Neural cell (in vitro differentiated cells): Measurements from ENCODE around the gene AP1S1. TPM values are rescaled to one million over a fixed set of nuclear protein-coding genes. Genes with fewer than 3 reads are reported as not detected.

Experiments used
- H2AFZ ChIP-seq: fragments of 200-600, 300-800 bp; sonication (generic), shearing (Covaris generic); 2 replicates; pipeline ENCODE4 v1.6.0; 2014; ENCODE audit warnings: low read depth, mild to moderate bottlenecking, antibody characterized with exemption, low read length, moderate library complexity
- H3F3A ChIP-seq: fragments of 200-600 bp; shearing (Covaris generic); 2 replicates; pipeline ENCODE4 v1.6.1; 2016; ENCODE audit warnings: mild to moderate bottlenecking, moderate library complexity, mixed read lengths, antibody characterized with exemption, low read length; ENCODE audit not compliant: insufficient read depth, poor library complexity, severe bottlenecking
- H3K27ac ChIP-seq: fragments of 200-600, 300-800 bp; sonication (generic), shearing (Covaris generic); 2 replicates; pipeline ENCODE4 v1.5.1; 2014; ENCODE audit warnings: mild to moderate bottlenecking, low read length, moderate library complexity
- H3K27me3 ChIP-seq: fragments of 300-800, 200-600 bp; sonication (generic), shearing (Covaris generic); 2 replicates; pipeline ENCODE4 v1.6.0; 2014; ENCODE audit warnings: mild to moderate bottlenecking, low read depth, low read length, moderate library complexity; ENCODE audit not compliant: insufficient read depth
- H3K36me3 ChIP-seq: fragments of 300-800, 200-600 bp; sonication (generic), shearing (Covaris generic); 2 replicates; pipeline ENCODE4 v1.5.1; 2014; ENCODE audit warnings: mild to moderate bottlenecking, antibody characterized with exemption, low read length, moderate library complexity; ENCODE audit not compliant: insufficient read depth
- H3K4me2 ChIP-seq: fragments of 300-800, 200-600 bp; sonication (generic), shearing (Covaris generic); 2 replicates; pipeline ENCODE4 v1.6.0; 2014; ENCODE audit warnings: mild to moderate bottlenecking, low read length
- H3K4me3 ChIP-seq: fragments of 300-800, 200-600 bp; sonication (generic), shearing (Covaris generic); 2 replicates; pipeline ENCODE4 v1.5.1; 2014; ENCODE audit warnings: mild to moderate bottlenecking, low read length, moderate library complexity
- H3K79me2 ChIP-seq: fragments of 200-600 bp; shearing (Covaris generic); replicated peaks from 2 replicates; pipeline ENCODE4 v1.6.0; 2014; ENCODE audit warnings: mild to moderate bottlenecking, low read length, moderate library complexity; ENCODE audit not compliant: insufficient read depth
- H3K9ac ChIP-seq: fragments of 300-800, 200-600 bp; sonication (generic), shearing (Covaris generic); 2 replicates; pipeline ENCODE4 v1.6.1; 2016; ENCODE audit warnings: mild to moderate bottlenecking, low read length, mixed read lengths
- H3K9me2 ChIP-seq: fragments of 200-600 bp; shearing (Covaris generic); 2 replicates; pipeline ENCODE4 v1.6.1; 2016; ENCODE audit warnings: mild to moderate bottlenecking, low read length, mixed read lengths; ENCODE audit not compliant: insufficient read depth
- H3K9me3 ChIP-seq: fragments of 200-600, 300-800 bp; sonication (generic), shearing (Covaris generic); 2 replicates; pipeline ENCODE4 v1.6.1; 2016; ENCODE audit warnings: mild to moderate bottlenecking, mixed run types, low read length, moderate library complexity, mixed read lengths
- H4K20me1 ChIP-seq: fragments of 200-600 bp; shearing (Covaris generic); 2 replicates; pipeline ENCODE4 v1.6.1; 2016; ENCODE audit warnings: mild to moderate bottlenecking, mixed run types; ENCODE audit not compliant: insufficient read depth
- EP300 ChIP-seq: fragments of 450-650 bp; conservative IDR thresholded peaks from 2 replicates; pipeline ENCODE4 v1.6.1; 2014; ENCODE audit warnings: antibody characterized with exemption, mild to moderate bottlenecking, moderate library complexity; ENCODE audit not compliant: poor library complexity, severe bottlenecking
- EZH2 ChIP-seq: fragments of 200-600, 300-800 bp; shearing (Covaris generic), sonication (generic); IDR thresholded peaks from 2 replicates; pipeline ENCODE4 v1.6.1; 2014; ENCODE audit warnings: antibody characterized with exemption, low read length, borderline replicate concordance, mild to moderate bottlenecking; ENCODE audit not compliant: insufficient read depth, poor library complexity, severe bottlenecking
- MXI1 ChIP-seq: fragments of 450-650 bp; conservative IDR thresholded peaks from 2 replicates; pipeline ENCODE4 v1.6.1; 2014; ENCODE audit warnings: antibody characterized with exemption, mild to moderate bottlenecking; ENCODE audit not compliant: poor library complexity, severe bottlenecking
- POLR2AphosphoS5 ChIP-seq: IDR thresholded peaks from 2 replicates; pipeline ENCODE4 v1.6.1; 2012
- RAD21 ChIP-seq: fragments of 450-650 bp; conservative IDR thresholded peaks from 2 replicates; pipeline ENCODE4 v1.6.1; 2014; ENCODE audit warnings: antibody characterized with exemption, mild to moderate bottlenecking, moderate library complexity
- SMC3 ChIP-seq: fragments of 450-650 bp; conservative IDR thresholded peaks from 2 replicates; pipeline ENCODE4 v1.6.1; 2014; ENCODE audit warnings: antibody characterized with exemption, mild to moderate bottlenecking, moderate library complexity; ENCODE audit not compliant: poor library complexity
- TAF1 ChIP-seq: IDR thresholded peaks from 2 replicates; pipeline ENCODE4 v1.6.1; 2012; ENCODE audit warnings: low read depth
- polyA plus RNA-seq: library from polyadenylated mRNA; depleted of rRNA; stranded (reverse); fragments of >200 nt; gene quantifications from 2 replicates; pipeline ENCODE4 v1.2.3, GENCODE V29; 2014
- TF ChIP-seq, protein P1 (sequence below): fragments of 450-650 bp; IDR thresholded peaks from 2 replicates; pipeline ENCODE4 v1.5.1; 2014; ENCODE audit warnings: antibody characterized with exemption, mild to moderate bottlenecking, moderate library complexity; ENCODE audit not compliant: poor library complexity, severe bottlenecking
- TF ChIP-seq, protein P2 (sequence below): IDR thresholded peaks from 2 replicates; pipeline ENCODE4 v1.6.1; 2012; ENCODE audit warnings: borderline replicate concordance

AP1S1 gene
- polyA plus RNA-seq, 1 donor from 2014 or later, result 344 TPM

DNA sequence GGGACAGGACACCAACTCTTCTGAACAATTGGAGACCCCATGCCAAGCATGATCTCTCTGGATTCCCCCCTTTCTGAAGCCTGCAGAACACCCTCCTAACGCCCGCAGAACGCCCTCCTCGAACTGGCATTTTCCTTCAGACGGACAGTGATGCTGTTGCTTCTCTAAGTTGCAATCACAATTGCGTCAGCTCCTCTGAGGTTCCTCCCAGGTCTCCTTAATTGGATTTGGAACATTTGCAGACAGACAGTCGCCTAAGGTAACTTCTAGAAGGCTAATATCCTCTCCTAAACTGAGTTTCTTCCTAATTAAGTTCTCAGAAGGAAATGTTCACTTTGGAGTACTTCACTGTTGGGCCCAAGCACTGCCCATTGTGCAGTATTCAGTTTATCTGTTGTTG lies 47.9 kb upstream of the AP1S1 start:
- H4K20me1 ChIP-seq, result no peaks in the 10 kb centered on the region
- no peak overlapping the region for H3K9ac ChIP-seq
- no peaks in the 10 kb centered on the region for H3K79me2 ChIP-seq
- no peaks in the 10 kb centered on the region for H3K9me3 ChIP-seq
- no peak overlapping the region for H3K27ac ChIP-seq
- H3K4me2 ChIP-seq, result no peak overlapping the region
- no peaks in the 10 kb centered on the region for H3K9me2 ChIP-seq
- no peak overlapping the region for H3K4me3 ChIP-seq
- no peaks in the 10 kb centered on the region for H3K36me3 ChIP-seq
- TF ChIP-seq RAD21, result no peak
- TF ChIP-seq EZH2, result no peak
- TF ChIP-seq, protein P1, sequence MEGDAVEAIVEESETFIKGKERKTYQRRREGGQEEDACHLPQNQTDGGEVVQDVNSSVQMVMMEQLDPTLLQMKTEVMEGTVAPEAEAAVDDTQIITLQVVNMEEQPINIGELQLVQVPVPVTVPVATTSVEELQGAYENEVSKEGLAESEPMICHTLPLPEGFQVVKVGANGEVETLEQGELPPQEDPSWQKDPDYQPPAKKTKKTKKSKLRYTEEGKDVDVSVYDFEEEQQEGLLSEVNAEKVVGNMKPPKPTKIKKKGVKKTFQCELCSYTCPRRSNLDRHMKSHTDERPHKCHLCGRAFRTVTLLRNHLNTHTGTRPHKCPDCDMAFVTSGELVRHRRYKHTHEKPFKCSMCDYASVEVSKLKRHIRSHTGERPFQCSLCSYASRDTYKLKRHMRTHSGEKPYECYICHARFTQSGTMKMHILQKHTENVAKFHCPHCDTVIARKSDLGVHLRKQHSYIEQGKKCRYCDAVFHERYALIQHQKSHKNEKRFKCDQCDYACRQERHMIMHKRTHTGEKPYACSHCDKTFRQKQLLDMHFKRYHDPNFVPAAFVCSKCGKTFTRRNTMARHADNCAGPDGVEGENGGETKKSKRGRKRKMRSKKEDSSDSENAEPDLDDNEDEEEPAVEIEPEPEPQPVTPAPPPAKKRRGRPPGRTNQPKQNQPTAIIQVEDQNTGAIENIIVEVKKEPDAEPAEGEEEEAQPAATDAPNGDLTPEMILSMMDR, result no peak
- no peak for TF ChIP-seq MXI1
- TF ChIP-seq SMC3, result no peak
- no peak for TF ChIP-seq TAF1
- TF ChIP-seq POLR2AphosphoS5, result no peak
- TF ChIP-seq, protein P2, sequence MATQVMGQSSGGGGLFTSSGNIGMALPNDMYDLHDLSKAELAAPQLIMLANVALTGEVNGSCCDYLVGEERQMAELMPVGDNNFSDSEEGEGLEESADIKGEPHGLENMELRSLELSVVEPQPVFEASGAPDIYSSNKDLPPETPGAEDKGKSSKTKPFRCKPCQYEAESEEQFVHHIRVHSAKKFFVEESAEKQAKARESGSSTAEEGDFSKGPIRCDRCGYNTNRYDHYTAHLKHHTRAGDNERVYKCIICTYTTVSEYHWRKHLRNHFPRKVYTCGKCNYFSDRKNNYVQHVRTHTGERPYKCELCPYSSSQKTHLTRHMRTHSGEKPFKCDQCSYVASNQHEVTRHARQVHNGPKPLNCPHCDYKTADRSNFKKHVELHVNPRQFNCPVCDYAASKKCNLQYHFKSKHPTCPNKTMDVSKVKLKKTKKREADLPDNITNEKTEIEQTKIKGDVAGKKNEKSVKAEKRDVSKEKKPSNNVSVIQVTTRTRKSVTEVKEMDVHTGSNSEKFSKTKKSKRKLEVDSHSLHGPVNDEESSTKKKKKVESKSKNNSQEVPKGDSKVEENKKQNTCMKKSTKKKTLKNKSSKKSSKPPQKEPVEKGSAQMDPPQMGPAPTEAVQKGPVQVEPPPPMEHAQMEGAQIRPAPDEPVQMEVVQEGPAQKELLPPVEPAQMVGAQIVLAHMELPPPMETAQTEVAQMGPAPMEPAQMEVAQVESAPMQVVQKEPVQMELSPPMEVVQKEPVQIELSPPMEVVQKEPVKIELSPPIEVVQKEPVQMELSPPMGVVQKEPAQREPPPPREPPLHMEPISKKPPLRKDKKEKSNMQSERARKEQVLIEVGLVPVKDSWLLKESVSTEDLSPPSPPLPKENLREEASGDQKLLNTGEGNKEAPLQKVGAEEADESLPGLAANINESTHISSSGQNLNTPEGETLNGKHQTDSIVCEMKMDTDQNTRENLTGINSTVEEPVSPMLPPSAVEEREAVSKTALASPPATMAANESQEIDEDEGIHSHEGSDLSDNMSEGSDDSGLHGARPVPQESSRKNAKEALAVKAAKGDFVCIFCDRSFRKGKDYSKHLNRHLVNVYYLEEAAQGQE, result no peak
- TF ChIP-seq EP300, result no peak
- H3K27me3 ChIP-seq, result no peaks in the 10 kb centered on the region
- no peak overlapping the region for H2AFZ ChIP-seq
- H3F3A ChIP-seq, result no peaks in the 10 kb centered on the region

DNA sequence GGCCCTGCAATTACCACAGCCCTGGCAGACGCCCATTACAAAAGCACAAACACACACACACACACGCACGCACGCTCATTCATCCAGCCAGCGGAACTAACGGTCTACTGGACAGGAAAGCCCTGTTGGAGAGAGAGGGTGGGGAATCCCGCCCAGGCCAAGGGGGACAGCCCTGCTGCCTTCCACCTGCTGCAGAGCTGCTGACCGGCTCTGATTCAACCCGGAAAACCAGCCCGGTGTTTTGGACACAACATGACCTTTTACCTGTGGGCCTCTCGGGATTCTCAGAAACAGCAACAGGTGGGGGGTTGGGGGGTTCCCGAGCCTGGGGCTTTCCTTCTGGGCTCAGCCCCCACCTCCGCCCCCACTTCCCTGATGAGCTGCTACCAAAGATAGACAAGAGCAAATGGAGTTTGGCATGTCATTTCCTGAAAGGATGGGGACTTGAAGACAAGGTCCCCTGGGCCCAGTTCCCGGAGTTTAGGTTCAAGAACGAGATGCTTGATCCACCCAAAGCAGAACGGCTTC lies 45.9 kb upstream of the AP1S1 start:
- Histone ChIP-seq H2AFZ (no peak overlapping the region), H3K79me2 (no peaks in the 10 kb centered on the region), H3K9ac (no peak overlapping the region), H3K27ac (no peak overlapping the region), H3F3A (no peaks in the 10 kb centered on the region), H3K4me2 (no peak overlapping the region), H3K4me3 (no peak overlapping the region), H4K20me1 (no peaks in the 10 kb centered on the region), H3K9me3 (no peaks in the 10 kb centered on the region), H3K9me2 (no peaks in the 10 kb centered on the region), H3K36me3 (no peaks in the 10 kb centered on the region), H3K27me3 (no peaks in the 10 kb centered on the region)
- TF ChIP-seq EP300, result no peak
- TF ChIP-seq, protein P2, result no peak
- no peak for TF ChIP-seq MXI1
- TF ChIP-seq EZH2, result no peak
- TF ChIP-seq, protein P1, result no peak
- no peak for TF ChIP-seq RAD21
- TF ChIP-seq TAF1, result no peak
- TF ChIP-seq SMC3, result no peak
- TF ChIP-seq POLR2AphosphoS5, result no peak
